Measurements from ENCODE around the gene MAGI2. TPM values are rescaled to one million over a fixed set of nuclear protein-coding genes. Genes with fewer than 3 reads are reported as not detected.

MAGI2 gene
- total RNA-seq, 4 donors from 2014 or later: 0.98 to 4.8 (median 2.5) TPM

DNA sequence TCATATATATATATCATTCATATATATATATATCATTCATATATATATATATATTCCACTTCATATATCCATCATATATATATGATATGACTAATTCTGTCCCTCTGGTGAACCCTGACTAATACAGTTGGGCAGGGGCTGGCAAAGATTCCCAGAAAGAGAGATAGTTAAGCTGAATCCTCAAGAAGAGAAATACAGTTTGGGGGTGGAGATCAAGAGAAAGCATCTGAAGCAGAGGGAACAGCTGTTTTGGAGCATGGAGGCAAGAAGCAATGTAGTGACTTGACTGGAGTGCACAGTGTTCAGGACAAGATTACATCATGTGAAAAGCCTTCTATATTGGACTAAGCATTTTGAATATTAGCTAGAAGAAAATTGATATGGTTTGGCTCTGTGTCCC lies 540.7 kb downstream of the MAGI2 start:
- H3K27me3 ChIP-seq: no peaks in the 10 kb centered on the region
- TF ChIP-seq, protein P1, sequence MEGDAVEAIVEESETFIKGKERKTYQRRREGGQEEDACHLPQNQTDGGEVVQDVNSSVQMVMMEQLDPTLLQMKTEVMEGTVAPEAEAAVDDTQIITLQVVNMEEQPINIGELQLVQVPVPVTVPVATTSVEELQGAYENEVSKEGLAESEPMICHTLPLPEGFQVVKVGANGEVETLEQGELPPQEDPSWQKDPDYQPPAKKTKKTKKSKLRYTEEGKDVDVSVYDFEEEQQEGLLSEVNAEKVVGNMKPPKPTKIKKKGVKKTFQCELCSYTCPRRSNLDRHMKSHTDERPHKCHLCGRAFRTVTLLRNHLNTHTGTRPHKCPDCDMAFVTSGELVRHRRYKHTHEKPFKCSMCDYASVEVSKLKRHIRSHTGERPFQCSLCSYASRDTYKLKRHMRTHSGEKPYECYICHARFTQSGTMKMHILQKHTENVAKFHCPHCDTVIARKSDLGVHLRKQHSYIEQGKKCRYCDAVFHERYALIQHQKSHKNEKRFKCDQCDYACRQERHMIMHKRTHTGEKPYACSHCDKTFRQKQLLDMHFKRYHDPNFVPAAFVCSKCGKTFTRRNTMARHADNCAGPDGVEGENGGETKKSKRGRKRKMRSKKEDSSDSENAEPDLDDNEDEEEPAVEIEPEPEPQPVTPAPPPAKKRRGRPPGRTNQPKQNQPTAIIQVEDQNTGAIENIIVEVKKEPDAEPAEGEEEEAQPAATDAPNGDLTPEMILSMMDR (IDR thresholded peaks at IDR 0.05): no peak
- no peak for TF ChIP-seq POLR2AphosphoS5 (IDR thresholded peaks at IDR 0.05)
- TF ChIP-seq POLR2A (IDR thresholded peaks at IDR 0.05): no peak
- TF ChIP-seq EP300 (IDR thresholded peaks at IDR 0.05): no peak
- H3K4me1 ChIP-seq: no peaks in the 10 kb centered on the region
- H3K36me3 ChIP-seq: no peaks in the 10 kb centered on the region
- no peaks in the 10 kb centered on the region for H3K9me3 ChIP-seq
- H3K27ac ChIP-seq: no peak overlapping the region
- H3K4me3 ChIP-seq: no peak overlapping the region
- no peak for DNase-seq (ENCODE audit: low spot score in 2 of 2)

DNA sequence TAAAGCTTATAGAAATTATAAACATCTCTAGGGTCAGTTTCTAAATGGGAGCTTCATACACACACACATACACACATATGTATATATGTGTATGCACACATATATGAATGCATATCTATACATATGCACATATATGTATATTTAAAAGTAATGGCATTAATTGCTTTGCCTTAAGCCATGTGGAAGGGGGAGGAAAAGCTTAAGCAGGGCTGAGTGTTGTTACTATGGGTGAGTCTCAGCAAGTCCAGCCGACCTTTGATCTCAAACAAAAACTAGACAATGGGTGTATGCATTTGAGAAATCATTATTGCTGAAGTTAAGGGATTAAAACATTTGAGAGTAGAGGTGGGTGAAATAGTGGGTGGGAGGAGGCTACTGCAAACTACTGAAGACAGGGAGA lies 546.7 kb downstream of the MAGI2 start:
- no peaks in the 10 kb centered on the region for H3K27me3 ChIP-seq
- H3K4me1 ChIP-seq: no peaks in the 10 kb centered on the region
- DNase-seq (ENCODE audit: low spot score in 2 of 2): no peak
- H3K9me3 ChIP-seq: no peaks in the 10 kb centered on the region
- no peak overlapping the region for H3K27ac ChIP-seq
- TF ChIP-seq, protein P1 (IDR thresholded peaks at IDR 0.05): no peak
- TF ChIP-seq POLR2AphosphoS5 (IDR thresholded peaks at IDR 0.05): no peak
- no peak for TF ChIP-seq POLR2A (IDR thresholded peaks at IDR 0.05)
- TF ChIP-seq EP300 (IDR thresholded peaks at IDR 0.05): no peak
- no peak overlapping the region for H3K4me3 ChIP-seq
- 82% methylated on average over 1 of the region's 1 CpG for WGBS
- H3K36me3 ChIP-seq: no peaks in the 10 kb centered on the region

DNA sequence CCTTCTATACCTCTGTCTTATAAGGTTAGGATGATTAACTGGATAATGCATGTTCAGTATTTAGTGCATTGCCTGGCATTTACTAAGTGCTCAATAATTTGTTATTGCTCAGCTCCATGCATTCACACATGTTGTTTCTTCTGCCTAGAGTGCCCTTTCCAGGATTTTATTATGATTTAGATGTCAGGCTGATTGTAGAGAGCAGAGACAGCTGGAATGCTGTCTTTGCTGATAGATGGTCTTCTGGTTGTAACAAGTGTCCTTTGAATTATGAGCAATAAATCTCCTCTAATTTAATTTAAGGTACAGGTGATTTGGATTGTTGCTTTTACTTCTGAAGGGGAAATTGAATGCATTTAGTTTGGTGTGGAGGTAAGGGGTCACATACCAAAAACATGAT lies 548.0 kb downstream of the MAGI2 start:
- H3K27ac ChIP-seq: no peak overlapping the region
- no peak for DNase-seq (ENCODE audit: low spot score in 2 of 2)
- TF ChIP-seq EP300 (IDR thresholded peaks at IDR 0.05) (no peak), POLR2AphosphoS5 (IDR thresholded peaks at IDR 0.05) (no peak), POLR2A (IDR thresholded peaks at IDR 0.05) (no peak)
- TF ChIP-seq, protein P1 (IDR thresholded peaks at IDR 0.05): no peak
- H3K36me3 ChIP-seq: no peaks in the 10 kb centered on the region
- no peaks in the 10 kb centered on the region for H3K9me3 ChIP-seq
- no peaks in the 10 kb centered on the region for H3K4me1 ChIP-seq
- no peaks in the 10 kb centered on the region for H3K27me3 ChIP-seq
- no peak overlapping the region for H3K4me3 ChIP-seq

GRCh38 chr7:78904983-78905382 lies 548.5 kb downstream of the MAGI2 start:
- 46% methylated on average over 2 of the region's 2 CpGs for WGBS
- no peaks in the 10 kb centered on the region for H3K27me3 ChIP-seq
- H3K27ac ChIP-seq: no peak overlapping the region
- H3K4me3 ChIP-seq: no peak overlapping the region
- no peak for DNase-seq (ENCODE audit: low spot score in 2 of 2)
- no peaks in the 10 kb centered on the region for H3K4me1 ChIP-seq
- H3K36me3 ChIP-seq: no peaks in the 10 kb centered on the region
- H3K9me3 ChIP-seq: no peaks in the 10 kb centered on the region
- TF ChIP-seq, protein P1 (IDR thresholded peaks at IDR 0.05): no peak
- TF ChIP-seq POLR2A (IDR thresholded peaks at IDR 0.05) (no peak), EP300 (IDR thresholded peaks at IDR 0.05) (no peak), POLR2AphosphoS5 (IDR thresholded peaks at IDR 0.05) (no peak)

GRCh38 chr7:78901566-78901965 lies 551.9 kb downstream of the MAGI2 start:
- Histone ChIP-seq H3K27ac (no peak overlapping the region), H3K4me3 (no peak overlapping the region), H3K9me3 (peaks cover 4% of the 10 kb centered on the region), H3K4me1 (no peaks in the 10 kb centered on the region), H3K36me3 (no peaks in the 10 kb centered on the region), H3K27me3 (no peaks in the 10 kb centered on the region)
- TF ChIP-seq EP300 (IDR thresholded peaks at IDR 0.05): no peak
- TF ChIP-seq, protein P1 (IDR thresholded peaks at IDR 0.05): no peak
- TF ChIP-seq POLR2A (IDR thresholded peaks at IDR 0.05): no peak
- TF ChIP-seq POLR2AphosphoS5 (IDR thresholded peaks at IDR 0.05): no peak
- no peak for DNase-seq (ENCODE audit: low spot score in 2 of 2)
- WGBS: 74% methylated on average over 3 of the region's 3 CpGs

Measured in suprapubic skin (tissue), 4 donors.